ENCODE data around the gene RRP1. TPM values are rescaled to one million over a fixed set of nuclear protein-coding genes. Genes with fewer than 3 reads are reported as not detected.

The RRP1 gene
- total and polyA plus RNA-seq, 2 of the 13 experiments (the other 11 are each of a cell fraction or from before 2014, with no cell fraction given), result 20.1 to 35.1 TPM

GRCh38 chr21:43775795-43776430 lies 13.5 kb upstream of the RRP1 start, which contains the start of gene CSTB (continued):
- TF ChIP-seq RORA (CRISPR knock-in tag; IDR thresholded peaks at IDR 0.05) (no peak), RAD51 (IDR thresholded peaks at IDR 0.05; ENCODE audit: borderline replicate concordance) (peak; percentile 89), SMARCE1 (IDR thresholded peaks at IDR 0.05; ENCODE audit: borderline replicate concordance) (no peak), HES4 (CRISPR knock-in tag; IDR thresholded peaks at IDR 0.05; ENCODE audit: borderline replicate concordance) (peak; percentile 64; the same call in 1 of the 2 replicates), ZNF354B (CRISPR knock-in tag; IDR thresholded peaks at IDR 0.05) (no peak), ZNF205 (CRISPR knock-in tag; IDR thresholded peaks at IDR 0.05) (no peak), ZFY (CRISPR knock-in tag; IDR thresholded peaks at IDR 0.05) (peak; percentile 88), POLR2G (IDR thresholded peaks at IDR 0.05; ENCODE audit: low read depth, low read length) (peak; percentile 81), EP300 (IDR thresholded peaks at IDR 0.05; ENCODE audit: low read depth in 2 of 2, low read length in 2 of 2) (no peak), EP300 (CRISPR knock-in tag; IDR thresholded peaks at IDR 0.05; ENCODE audit: borderline replicate concordance) (0 out of 2 replicates have a peak, but pooled peaks have one; percentile 16), RELA (CRISPR knock-in tag; IDR thresholded peaks at IDR 0.05) (peak; percentile 45; the same call in 1 of the 2 replicates), KLF15 (CRISPR knock-in tag; IDR thresholded peaks at IDR 0.05; ENCODE audit: borderline replicate concordance) (0 out of 2 replicates have a peak, but pooled peaks have one; percentile 64), HNRNPUL1 (IDR thresholded peaks at IDR 0.05; ENCODE audit: low read depth, low read length) (no peak), ZBTB2 (CRISPR knock-in tag; IDR thresholded peaks at IDR 0.05; ENCODE audit: low read depth) (no peak), NFYB (CRISPR knock-in tag; IDR thresholded peaks at IDR 0.05) (no peak), ZMYM4 (CRISPR knock-in tag; IDR thresholded peaks at IDR 0.05) (peak; percentile 68), STAG1 (CRISPR knock-in tag; IDR thresholded peaks at IDR 0.05) (no peak), ERF (CRISPR knock-in tag; IDR thresholded peaks at IDR 0.05) (peak; percentile 20; the same call in 1 of the 2 replicates), JUND (CRISPR knock-in tag; IDR thresholded peaks at IDR 0.05) (no peak), ARID2 (CRISPR knock-in tag; IDR thresholded peaks at IDR 0.05; ENCODE audit: borderline replicate concordance) (no peak), ZNF747 (CRISPR knock-in tag; IDR thresholded peaks at IDR 0.05; ENCODE audit: borderline replicate concordance) (no peak), ASH2L (IDR thresholded peaks at IDR 0.05; ENCODE audit: insufficient read length, low read depth, low read length) (peak; percentile 64), HOXA7 (CRISPR knock-in tag; IDR thresholded peaks at IDR 0.05) (peak; percentile 57; the same call in 1 of the 2 replicates), RFXAP (CRISPR knock-in tag; IDR thresholded peaks at IDR 0.05; ENCODE audit: borderline replicate concordance) (no peak), KLF6 (CRISPR knock-in tag; IDR thresholded peaks at IDR 0.05) (peak; percentile 80; the same call in 1 of the 2 replicates), ARNTL (CRISPR knock-in tag; IDR thresholded peaks at IDR 0.05) (no peak), ZFP1 (CRISPR knock-in tag; IDR thresholded peaks at IDR 0.05) (no peak)
- TF ChIP-seq, protein P1, sequence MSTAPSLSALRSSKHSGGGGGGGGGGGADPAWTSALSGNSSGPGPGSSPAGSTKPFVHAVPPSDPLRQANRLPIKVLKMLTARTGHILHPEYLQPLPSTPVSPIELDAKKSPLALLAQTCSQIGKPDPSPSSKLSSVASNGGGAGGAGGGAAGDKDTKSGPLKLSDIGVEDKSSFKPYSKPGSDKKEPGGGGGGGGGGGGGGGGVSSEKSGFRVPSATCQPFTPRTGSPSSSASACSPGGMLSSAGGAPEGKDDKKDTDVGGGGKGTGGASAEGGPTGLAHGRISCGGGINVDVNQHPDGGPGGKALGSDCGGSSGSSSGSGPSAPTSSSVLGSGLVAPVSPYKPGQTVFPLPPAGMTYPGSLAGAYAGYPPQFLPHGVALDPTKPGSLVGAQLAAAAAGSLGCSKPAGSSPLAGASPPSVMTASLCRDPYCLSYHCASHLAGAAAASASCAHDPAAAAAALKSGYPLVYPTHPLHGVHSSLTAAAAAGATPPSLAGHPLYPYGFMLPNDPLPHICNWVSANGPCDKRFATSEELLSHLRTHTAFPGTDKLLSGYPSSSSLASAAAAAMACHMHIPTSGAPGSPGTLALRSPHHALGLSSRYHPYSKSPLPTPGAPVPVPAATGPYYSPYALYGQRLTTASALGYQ (CRISPR knock-in tag; IDR thresholded peaks at IDR 0.05), result no peak
- TF ChIP-seq, protein P2, sequence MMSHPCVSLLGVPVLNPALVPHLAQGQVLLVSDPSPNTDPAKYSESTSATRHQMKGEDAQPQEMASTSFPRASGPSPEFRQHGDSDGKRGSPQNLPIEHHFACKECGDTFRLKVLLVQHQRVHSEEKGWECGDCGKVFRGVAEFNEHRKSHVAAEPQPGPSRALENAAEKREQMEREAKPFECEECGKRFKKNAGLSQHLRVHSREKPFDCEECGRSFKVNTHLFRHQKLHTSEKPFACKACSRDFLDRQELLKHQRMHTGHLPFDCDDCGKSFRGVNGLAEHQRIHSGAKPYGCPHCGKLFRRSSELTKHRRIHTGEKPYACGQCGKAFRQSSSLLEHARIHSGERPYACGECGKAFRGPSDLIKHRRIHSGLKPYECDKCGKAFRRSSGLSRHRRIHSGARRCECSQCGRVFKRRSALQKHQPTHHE (CRISPR knock-in tag; IDR thresholded peaks at IDR 0.05; ENCODE audit: borderline replicate concordance), result peak; percentile 44; the same call in 1 of the 2 replicates
